ENCODE data around the gene TRAPPC4. TPM values are rescaled to one million over a fixed set of nuclear protein-coding genes. Genes with fewer than 3 reads are reported as not detected.
"Not testable (repeated sequence)": the region's sequence is repeated elsewhere in the genome, so short reads cannot be mapped to it uniquely, and the experiment has no call there.

The TRAPPC4 gene
- polyA plus RNA-seq, 3 donors: 24.1 to 48.4 (median 46.6) TPM

DNA sequence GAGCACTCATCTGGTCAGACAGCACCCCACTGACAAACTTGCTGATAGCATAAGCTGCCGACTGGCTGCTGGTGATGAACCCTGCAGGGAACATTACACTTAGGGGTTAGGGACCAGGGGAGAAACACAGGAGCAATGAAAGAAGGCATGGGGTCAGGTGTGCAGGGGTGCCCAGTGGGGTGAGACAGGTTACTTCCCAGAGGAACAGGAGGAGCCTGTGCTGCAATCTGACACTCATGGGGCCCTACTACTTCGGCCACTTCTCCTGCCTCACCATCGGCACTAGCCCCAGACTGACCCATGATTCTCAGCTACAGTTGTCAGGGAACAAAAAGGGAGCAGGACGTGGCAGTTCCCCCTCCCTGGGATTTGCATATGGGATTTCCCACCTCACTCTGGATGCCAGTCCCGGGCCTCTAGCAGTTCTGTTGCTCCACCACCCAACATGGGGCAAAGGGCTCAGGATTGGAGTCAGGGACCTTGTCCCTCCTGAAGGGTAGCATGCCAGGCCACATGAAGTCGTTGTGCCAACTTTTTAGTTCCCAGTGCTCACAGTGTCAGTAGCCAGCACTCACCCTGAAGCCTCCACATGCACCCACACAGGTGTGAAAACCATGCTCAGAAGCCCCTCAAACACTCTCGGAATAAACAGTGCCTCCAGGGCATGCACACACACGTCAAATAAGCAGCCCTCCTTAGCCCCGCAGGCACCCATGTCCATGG is 9.9 kb downstream of the TRAPPC4 start:
- 50 to 85% (median 81%) methylated on average over 9 of the region's 9 CpGs for WGBS, 3 donors
- H3K27ac ChIP-seq (ENCODE audit: low read depth, low read length): no peak overlapping the region

DNA sequence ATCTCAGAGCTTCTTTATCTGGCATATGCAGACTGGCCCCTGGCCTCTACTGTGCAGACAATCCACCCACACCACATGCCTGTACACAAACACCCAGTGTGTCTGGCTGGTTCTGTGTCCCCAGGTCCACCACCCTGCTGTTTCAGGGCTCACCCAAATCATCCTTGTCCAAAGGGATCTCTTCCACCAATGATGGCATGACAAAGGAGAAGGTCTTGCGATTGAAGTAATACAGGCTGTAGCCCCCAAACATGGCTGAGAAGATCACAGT is 10.4 kb downstream of the TRAPPC4 start:
- 31 to 94% (median 89%) methylated on average over 1 of the region's 1 CpG for WGBS, 3 donors
- H3K27ac ChIP-seq (ENCODE audit: low read depth, low read length): no peak overlapping the region

DNA sequence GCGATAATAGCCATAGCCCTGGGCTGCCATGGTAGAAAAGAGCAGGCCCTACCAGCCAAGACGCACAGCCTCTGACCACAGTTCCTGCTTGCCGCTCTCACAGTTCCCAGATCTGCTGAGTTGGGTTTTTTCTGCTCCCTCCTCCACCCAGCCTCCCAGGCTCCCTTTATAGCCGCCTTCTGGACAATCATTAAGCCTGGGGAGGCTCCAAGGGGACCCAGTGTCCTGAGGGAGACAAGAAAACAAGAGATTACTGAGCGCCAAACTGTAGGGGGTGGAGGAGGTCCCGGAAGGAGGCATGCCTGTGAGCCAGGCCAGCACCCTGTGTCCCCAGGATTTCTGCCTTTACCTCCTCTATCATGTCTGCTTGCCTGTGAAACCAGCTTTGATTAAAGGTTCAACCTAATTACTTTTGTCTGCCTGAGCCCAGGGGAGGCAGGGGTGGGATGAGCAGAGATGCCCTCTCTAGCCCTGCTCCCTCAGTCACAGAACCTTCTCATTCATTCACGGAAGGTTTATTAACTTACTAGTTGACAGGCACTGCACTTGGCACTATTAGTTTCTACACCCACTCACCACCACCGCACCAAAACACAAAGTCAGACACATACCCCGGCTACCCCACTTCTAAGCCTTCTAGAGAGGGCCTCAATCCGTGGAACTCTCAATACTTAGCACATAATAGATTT is 10.9 kb downstream of the TRAPPC4 start:
- 23 to 60% (median 58%) methylated on average over 10 of the region's 10 CpGs for WGBS, 3 donors
- no peak overlapping the region for H3K27ac ChIP-seq (ENCODE audit: low read depth, low read length)

DNA sequence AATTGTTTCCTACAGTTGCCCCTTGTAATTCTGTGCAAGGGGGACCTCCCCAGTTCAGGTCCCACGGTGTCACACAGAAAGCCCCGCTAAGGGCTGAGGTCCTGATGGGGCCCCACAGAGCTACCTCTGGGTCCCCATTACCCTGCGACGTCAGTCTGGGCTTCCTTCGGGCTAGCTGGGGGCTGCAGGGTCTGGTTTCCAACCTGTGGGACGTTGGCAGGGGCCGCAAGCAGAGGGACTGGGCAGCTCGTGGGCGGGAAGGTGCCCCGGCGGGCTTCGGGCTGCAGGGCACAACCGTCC is 11.4 kb downstream of the TRAPPC4 start:
- H3K27ac ChIP-seq (ENCODE audit: low read depth, low read length): no peak overlapping the region
- 1 to 7% (median 3%) methylated on average over 13 of the region's 13 CpGs for WGBS, 3 donors

DNA sequence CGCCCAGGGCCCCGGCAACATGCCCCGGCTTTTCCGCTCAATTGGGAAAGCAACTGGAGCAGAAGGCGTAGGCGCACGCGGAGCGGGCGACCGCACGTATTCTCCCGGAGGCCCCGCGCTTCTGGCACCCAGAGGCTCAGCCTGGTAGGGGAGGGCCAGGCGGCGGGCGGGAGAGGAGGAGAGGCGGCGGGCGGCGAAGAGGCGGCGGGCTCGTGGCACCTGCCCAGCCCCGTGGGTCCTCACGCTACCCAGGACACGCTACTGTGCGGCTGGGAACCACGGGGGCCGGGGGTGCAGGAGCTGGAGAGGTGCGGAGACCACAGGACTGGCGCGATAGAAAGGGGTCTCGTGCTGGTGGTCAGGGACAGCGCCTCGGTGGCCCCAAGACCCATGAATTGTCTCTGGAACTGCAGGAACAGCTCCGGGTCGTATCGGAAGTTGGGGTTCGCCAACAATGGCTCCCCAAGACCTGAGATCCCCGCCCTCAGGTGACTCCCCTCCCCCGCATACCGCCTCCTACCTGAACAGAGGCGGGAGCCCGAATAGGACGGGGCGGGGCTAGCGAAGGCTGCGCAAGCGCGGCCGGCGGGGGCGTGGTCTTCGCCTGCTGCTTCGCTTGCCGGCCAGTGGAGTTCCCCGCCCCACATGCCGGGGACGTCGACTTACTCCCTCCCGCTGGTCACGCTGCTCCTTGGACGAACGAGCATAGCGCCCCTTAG is 11.9 kb downstream of the TRAPPC4 start, which contains the start of gene SLC37A4:
Gene SLC37A4 (minus strand): TSS at position 549 of the 719 bp plus-strand sequence.
- WGBS, 3 donors: 0 to 1% (median 0%) methylated on average over 58 to 67 of the region's 67 CpGs
- no peak within 1 kb of the TSS for H3K27ac ChIP-seq (ENCODE audit: low read depth, low read length)

DNA sequence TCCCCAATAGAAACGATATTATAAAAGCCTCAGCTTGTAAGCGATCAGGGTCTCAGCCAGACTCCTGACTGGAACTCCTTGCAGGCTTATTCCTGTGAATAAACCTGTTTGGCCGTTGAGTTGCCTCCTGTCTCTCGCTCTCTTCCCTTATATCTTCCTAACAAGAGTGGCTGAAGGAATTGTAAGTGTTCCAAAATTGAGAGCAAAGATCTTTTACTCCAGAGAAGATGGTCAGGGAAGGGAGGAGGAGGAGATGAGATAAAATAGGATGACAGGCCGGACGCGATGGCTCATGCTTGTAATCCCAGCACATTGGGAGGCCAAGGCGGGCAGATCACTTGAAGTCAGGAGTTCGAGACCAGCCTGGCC is 13.3 kb downstream of the TRAPPC4 start:
- WGBS, 3 donors: 77 to 88% (median 80%) methylated on average over 8 to 9 of the region's 9 CpGs
- no peak overlapping the region for H3K27ac ChIP-seq (ENCODE audit: low read depth, low read length)

DNA sequence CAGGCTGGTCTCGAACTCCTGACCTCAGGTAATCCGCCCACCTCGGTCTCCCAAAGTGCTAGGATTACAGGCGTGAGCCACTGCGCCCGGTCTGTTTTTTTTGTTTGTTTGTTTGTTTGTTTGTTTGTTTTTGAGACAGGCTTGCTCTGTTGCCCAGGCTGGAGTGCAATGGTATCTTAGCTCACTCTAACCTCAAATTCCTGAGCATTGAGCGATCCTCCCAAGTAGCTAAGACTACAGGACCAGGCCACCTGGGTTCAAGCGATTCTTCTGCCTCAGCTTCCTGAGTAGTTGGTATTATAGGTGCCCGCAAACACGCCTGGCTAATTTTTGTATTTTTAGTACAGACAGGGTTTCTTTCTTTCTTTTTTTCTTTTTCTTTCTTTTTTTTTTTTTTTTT is 14.9 kb downstream of the TRAPPC4 start:
- H3K27ac ChIP-seq (ENCODE audit: low read depth, low read length): not testable (repeated sequence)
- 83 to 96% (median 88%) methylated on average over 10 of the region's 10 CpGs for WGBS, 3 donors

DNA sequence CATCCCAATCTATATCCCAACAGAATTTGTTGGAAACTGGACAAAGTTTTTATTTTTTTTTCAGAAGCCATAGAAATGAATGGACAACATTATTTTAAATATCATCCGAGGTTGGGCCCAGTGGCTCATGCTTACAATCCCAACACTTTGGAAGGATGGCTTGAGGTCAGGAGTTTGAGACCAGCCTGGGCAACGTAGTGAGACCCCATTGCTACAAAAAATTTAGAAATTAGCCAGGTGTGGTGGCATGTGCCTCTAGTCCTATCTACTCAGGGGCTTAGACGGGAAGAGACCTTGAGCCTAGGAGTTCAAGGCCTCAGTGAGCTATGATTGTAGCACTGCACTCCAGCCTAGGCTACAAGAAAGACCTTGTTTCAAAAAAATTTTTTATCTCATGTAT is 16.2 kb downstream of the TRAPPC4 start:
- WGBS, 3 donors: 77 to 93% (median 90%) methylated on average over 3 of the region's 3 CpGs
- no peak overlapping the region for H3K27ac ChIP-seq (ENCODE audit: low read depth, low read length)

DNA sequence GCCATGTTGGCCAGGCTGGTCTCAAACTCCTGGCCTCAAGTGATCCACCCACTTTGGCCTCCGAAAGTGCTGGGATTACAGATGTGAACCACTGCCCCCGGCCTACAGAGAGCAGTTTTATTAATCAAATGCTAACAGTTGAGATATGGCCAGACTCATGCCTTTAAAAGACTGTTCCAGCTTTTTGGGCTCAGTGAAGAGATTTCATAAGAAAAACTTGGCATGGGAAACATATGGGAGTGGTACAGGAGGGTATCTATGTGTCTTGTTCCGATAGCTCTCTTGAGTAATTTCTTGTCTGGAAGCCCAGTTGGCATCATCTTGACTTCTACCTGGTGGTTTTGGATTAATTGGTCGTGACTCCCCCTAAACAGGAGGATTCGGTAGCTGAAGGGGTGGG is 20.3 kb downstream of the TRAPPC4 start:
- WGBS, 3 donors: 74 to 85% (median 82%) methylated on average over 5 of the region's 5 CpGs
- H3K27ac ChIP-seq (ENCODE audit: low read depth, low read length): no peak overlapping the region

DNA sequence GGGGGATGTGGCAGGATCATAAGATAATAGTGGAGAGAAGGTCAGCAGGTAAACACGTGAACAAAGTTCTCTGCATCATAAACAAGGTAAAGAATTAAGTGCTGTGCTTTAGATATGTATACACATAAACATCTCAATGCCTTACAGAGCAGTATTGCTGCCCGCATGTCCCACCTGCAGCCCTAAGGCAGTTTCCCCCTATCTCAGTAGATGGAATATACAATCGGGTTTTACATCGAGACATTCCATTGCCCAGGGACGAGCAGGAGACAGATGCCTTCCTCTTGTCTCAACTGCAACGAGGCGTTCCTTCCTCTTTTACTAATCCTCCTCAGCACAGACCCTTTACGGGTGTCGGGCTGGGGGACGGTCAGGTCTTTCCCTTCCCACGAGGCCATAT is 20.9 kb downstream of the TRAPPC4 start:
- not testable (repeated sequence) for H3K27ac ChIP-seq (ENCODE audit: low read depth, low read length)
- 19 to 63% (median 25%) methylated on average over 7 to 11 of the region's 11 CpGs for WGBS, 3 donors

DNA sequence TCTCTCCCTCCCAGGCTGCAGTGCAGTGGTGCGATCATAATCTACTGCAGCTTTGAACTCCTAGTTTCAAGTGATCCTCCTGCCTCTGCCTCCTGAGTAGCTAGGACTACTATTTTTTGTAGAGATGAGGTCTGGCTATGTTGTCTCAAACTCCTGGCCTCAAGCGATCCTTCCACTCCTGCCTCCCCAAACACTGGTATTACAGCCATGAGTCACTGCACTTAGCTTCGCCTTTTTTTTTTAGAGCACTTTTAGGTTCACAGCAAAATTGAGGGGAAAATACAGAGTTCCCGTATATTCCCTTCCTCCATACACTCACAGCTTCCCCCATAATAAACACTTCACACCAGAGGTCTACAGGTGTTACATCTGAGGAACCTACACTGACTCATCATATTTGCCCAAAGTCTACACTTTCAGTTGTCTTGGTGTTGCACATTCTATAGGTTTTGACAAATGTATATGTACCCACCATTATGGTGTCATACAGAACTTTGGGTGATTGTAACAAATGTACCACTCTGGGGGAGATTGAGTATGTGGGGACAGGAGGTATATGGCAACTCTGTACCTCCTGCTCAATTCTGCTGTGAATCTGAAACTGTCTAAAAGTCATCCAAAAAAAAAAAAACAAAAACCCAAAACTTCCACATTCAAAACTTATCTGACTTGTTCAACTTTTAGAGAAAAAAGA is 23.4 kb downstream of the TRAPPC4 start:
- 90 to 95% (median 91%) methylated on average over 4 of the region's 4 CpGs for WGBS, 3 donors

DNA sequence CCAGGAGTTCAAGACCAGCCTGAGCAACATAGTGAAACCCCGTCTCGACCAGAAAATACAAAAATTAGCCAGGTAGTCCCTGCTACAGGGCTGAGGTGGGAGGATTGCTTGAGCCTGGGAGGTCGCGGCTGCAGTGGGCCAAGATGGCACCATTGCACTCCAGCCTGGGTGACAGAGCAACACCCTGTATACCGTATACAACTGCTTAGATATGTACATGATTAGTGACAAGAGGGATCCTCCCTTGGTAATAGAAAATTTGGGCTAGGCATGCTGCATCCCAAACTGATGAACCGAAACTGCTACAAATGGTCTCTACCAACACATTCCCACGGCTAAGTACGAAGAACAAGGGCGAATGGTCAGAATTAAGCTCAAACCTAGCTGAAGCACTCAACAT is 24.4 kb downstream of the TRAPPC4 start:
- no peak overlapping the region for H3K27ac ChIP-seq (ENCODE audit: low read depth, low read length)

More for the DNA sequence above, 23.4 kb downstream of the TRAPPC4 start:
- H3K27ac ChIP-seq (ENCODE audit: low read depth, low read length): no peak overlapping the region

DNA sequence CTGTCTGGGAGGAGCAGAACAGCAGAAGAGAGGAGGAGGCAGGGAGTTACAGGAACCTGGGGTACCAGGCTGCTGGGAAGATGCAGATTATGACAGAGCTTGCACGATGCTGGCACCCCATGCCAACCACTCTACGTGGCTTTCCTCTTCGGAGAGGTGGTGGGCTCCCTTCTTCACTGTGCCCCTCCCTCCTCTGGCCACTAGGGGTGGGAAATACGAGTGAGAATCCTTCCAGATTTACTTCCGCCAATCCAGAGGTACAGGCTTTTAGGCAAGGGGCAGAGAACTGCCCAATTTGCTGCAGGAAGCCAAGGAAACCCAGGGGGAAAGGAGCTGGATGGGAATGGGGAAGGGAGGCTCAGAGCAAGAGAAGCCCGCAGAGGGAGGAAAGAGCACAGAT is 26.1 kb downstream of the TRAPPC4 start:
- no peak overlapping the region for H3K27ac ChIP-seq (ENCODE audit: low read depth, low read length)
- WGBS, 3 donors: 75 to 84% (median 79%) methylated on average over 6 of the region's 6 CpGs

More for the DNA sequence above, 24.4 kb downstream of the TRAPPC4 start:
- WGBS, 3 donors: 83 to 91% (median 91%) methylated on average over 9 of the region's 9 CpGs

DNA sequence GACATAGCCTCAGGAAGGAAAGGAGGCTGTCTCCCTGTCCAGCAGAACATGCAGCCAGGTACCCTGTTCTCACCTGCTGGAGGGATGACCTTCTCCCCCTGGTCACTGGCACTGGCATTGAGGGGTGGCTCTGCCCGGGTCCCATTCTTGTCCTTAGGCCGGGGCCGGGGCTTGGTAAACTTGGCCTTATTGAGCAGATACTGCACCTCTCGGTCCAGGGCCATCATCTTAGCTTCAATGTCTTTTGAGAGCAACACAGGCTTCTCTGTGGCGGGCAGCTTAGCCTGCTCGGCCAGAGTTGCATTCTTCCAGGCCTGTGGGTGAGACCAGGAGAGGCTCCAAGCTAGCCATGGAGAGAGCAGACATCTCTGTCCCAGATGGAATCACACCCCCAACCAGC is 27.9 kb downstream of the TRAPPC4 start:
- no peak overlapping the region for H3K27ac ChIP-seq (ENCODE audit: low read depth, low read length)
- 96 to 98% (median 97%) methylated on average over 6 of the region's 6 CpGs for WGBS, 3 donors

DNA sequence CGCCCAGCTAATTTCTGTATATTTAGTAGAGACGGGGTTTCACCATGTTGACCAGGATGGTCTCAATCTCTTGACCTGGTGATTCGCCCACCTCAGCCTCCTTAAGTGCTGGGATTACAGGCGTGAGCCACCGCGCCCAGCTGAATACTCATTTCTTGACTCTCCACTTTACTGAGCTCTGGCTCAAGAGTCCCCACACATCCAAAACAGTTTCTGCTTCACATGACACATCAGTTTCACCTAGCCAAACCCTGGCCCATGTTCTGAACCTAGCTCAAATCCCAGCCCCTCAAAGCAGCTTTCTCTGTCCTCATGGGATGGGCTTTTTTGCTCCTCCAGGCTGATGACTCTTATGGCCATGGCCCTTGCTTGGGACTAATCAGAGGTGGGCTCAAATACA is 28.6 kb downstream of the TRAPPC4 start:
- 95 to 98% (median 97%) methylated on average over 6 of the region's 6 CpGs for WGBS, 3 donors
- H3K27ac ChIP-seq (ENCODE audit: low read depth, low read length): no peak overlapping the region

DNA sequence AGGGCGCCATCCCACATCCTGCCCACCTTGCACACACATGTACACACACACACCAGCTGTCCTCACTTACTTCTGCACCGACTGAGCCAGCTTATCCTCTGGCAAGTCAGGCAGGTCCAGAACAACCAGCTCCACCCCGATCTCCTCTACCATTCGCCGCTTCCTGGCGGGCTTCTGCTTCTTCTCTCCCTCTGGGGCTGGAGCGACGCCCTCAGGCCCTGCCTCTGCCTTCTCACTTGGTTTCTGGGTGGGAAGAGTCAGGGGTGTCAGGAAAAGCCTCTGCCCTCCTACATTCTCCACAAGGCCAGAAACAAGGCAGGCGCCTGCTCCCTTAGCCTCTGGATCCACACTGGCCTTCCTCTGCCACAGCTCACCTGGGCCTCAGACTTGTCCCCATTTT is 30.1 kb downstream of the TRAPPC4 start:
- no peak overlapping the region for H3K27ac ChIP-seq (ENCODE audit: low read depth, low read length)
- WGBS, 3 donors: 87 to 96% (median 91%) methylated on average over 9 of the region's 9 CpGs

DNA sequence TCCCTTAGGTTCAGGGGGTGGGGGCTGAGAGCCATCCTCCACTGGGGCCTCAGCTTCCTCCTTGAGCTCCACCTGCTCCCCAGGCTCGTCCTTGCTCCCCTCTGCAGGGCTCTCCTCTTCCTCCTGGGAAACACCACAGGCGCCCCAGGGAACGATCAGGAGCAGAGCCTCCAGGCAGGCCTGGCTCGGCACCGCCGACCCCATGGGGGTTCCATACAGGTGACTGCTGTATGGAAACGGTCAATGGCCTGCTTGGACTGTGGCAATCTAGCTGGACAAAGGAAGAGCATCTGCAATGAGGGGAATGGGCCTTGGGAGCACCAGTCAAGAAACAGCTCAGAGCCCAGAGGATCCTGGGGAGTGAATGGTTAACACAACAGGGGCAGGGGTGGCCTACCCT is 30.5 kb downstream of the TRAPPC4 start:
- H3K27ac ChIP-seq (ENCODE audit: low read depth, low read length): no peak overlapping the region
- 87 to 91% (median 90%) methylated on average over 7 of the region's 7 CpGs for WGBS, 3 donors

DNA sequence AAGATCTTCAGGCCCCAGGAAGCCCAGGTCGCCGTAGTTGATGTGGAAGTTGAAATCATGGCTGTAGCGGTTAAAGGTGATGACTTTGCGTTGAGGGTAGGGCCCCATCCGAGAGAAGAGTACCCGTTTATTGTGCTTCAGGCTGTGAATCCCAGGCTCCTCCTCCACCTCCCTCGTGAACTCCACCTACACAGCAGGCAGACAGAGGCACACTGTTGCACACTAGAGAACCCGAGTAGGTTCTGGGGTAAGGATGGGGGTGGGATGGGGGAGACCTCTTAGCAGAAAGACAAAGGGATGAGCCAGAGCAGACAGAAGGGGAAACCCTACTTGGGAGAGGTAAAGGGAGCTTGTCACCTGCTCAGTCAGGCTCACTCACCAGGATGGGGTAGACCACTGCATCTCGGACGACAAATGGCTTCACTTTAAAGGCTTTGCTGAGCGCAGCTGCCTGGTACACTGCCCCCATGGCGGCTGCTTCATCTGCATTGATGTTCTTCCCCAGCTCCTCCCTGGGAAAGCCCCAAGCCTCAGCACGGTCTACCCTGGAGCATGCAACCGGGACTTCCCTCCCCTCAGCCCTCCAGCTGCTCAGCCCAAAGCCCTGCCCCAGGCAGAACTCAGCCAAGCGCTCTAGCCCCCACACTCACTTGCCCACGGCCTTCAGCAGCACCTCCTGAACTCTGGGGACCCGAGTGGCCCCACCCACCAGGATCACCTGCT is 33.0 kb downstream of the TRAPPC4 start:
- H3K27ac ChIP-seq (ENCODE audit: low read depth, low read length): no peak overlapping the region
- 80 to 85% (median 85%) methylated on average over 17 of the region's 17 CpGs for WGBS, 3 donors

Measured in adipose tissue (tissue), 3 donors.